Activated T-helper 1 cell treated with anti-CD3 and anti-CD28 coated beads, Interleukin-2, amount 50 U/mL, for 16 hours (primary cell): Measurements from ENCODE around the gene ERCC6.

Source experiments
- DNase-seq, 2 donors: peaks; one replicate each; pipeline ENCODE4 v3.0.0-alpha.2; 2020; ENCODE audit warnings: low read depth in 1 of 2, low spot score in 1 of 2

Gene ERCC6

GRCh38 chr10:49538381-49539319 is at the start of gene ERCC6:
Gene ERCC6, minus strand, starts transcription at chr10:49539121.
- DNase-seq = peak; percentile 93

- DNase-seq = no peak
Observed at GRCh38 chr10:49587981-49588380, 49.1 kb upstream of the ERCC6 start.

GRCh38 chr10:49585387-49585786 is 46.5 kb upstream of the ERCC6 start:
- no peak for DNase-seq

GRCh38 chr10:49579621-49580020 is 40.7 kb upstream of the ERCC6 start:
- no peak for DNase-seq

- DNase-seq = no peak
Observed at GRCh38 chr10:49578392-49578791, 39.5 kb upstream of the ERCC6 start.

GRCh38 chr10:49577182-49577925 is 38.4 kb upstream of the ERCC6 start:
- no peak for DNase-seq

- DNase-seq = no peak
Observed at GRCh38 chr10:49575489-49576072, 36.7 kb upstream of the ERCC6 start.

GRCh38 chr10:49572594-49573114 is 33.7 kb upstream of the ERCC6 start:
- DNase-seq = no peak

- DNase-seq = no peak
Observed at GRCh38 chr10:49571388-49571787, 32.5 kb upstream of the ERCC6 start.

GRCh38 chr10:49569031-49569631 is 30.2 kb upstream of the ERCC6 start:
- DNase-seq = no peak

GRCh38 chr10:49568235-49568634 is 29.3 kb upstream of the ERCC6 start:
- DNase-seq = no peak

GRCh38 chr10:49567810-49568209 is 28.9 kb upstream of the ERCC6 start:
- DNase-seq = no peak

GRCh38 chr10:49564461-49565009 is 25.6 kb upstream of the ERCC6 start:
- DNase-seq = no peak

- no peak for DNase-seq
Observed at GRCh38 chr10:49562893-49563292, 24.0 kb upstream of the ERCC6 start.

- no peak for DNase-seq
Observed at GRCh38 chr10:49560526-49560925, 21.6 kb upstream of the ERCC6 start.

- no peak for DNase-seq
Observed at GRCh38 chr10:49559476-49559875, 20.6 kb upstream of the ERCC6 start.

- DNase-seq = no peak
Observed at GRCh38 chr10:49558190-49558589, 19.3 kb upstream of the ERCC6 start.

GRCh38 chr10:49557681-49558080 is 18.8 kb upstream of the ERCC6 start:
- DNase-seq = no peak

- DNase-seq = no peak
Observed at GRCh38 chr10:49556723-49557122, 17.8 kb upstream of the ERCC6 start.

GRCh38 chr10:49552277-49552676 is 13.4 kb upstream of the ERCC6 start:
- DNase-seq = no peak

- DNase-seq = no peak
Observed at GRCh38 chr10:49550563-49550962, 11.6 kb upstream of the ERCC6 start.
